ENCODE results near the gene EML5. TPM values are rescaled to one million over a fixed set of nuclear protein-coding genes. Genes with fewer than 3 reads are reported as not detected.
"Not testable (repeated sequence)": the region's sequence is repeated elsewhere in the genome, so short reads cannot be mapped to it uniquely, and the experiment has no call there.

Gene EML5
- total RNA-seq, 4 donors from 2014 or later: 0.42 to 3.3 (median 1.2) TPM

GRCh38 chr14:88821378-88821777 lies 28.6 kb upstream of the EML5 start:
- 83% methylated on average over 2 of the region's 2 CpGs for WGBS
- Histone ChIP-seq H3K9me3 (no peaks in the 10 kb centered on the region), H3K36me3 (no peaks in the 10 kb centered on the region), H3K27me3 (no peaks in the 10 kb centered on the region), H3K4me1 (peaks cover 15% of the 10 kb centered on the region), H3K27ac (no peak overlapping the region), H3K4me3 (no peak overlapping the region)
- no peak for DNase-seq (ENCODE audit: low spot score in 2 of 2)
- TF ChIP-seq EP300 (IDR thresholded peaks at IDR 0.05) (no peak), POLR2A (IDR thresholded peaks at IDR 0.05) (no peak), POLR2AphosphoS5 (IDR thresholded peaks at IDR 0.05) (no peak), CTCF (IDR thresholded peaks at IDR 0.05) (no peak)

- H3K36me3 ChIP-seq; H3K27ac ChIP-seq; H3K9me3 ChIP-seq; H3K27me3 ChIP-seq; H3K4me1 ChIP-seq; DNase-seq (ENCODE audit: low spot score in 2 of 2); H3K4me3 ChIP-seq: not testable (repeated sequence)
- 51% methylated on average over 3 of the region's 3 CpGs for WGBS
Observed at GRCh38 chr14:88819674-88820073, 26.9 kb upstream of the EML5 start.

GRCh38 chr14:88818018-88818417 lies 25.3 kb upstream of the EML5 start:
- no peak for DNase-seq (ENCODE audit: low spot score in 2 of 2)
- Histone ChIP-seq H3K36me3 (no peaks in the 10 kb centered on the region), H3K9me3 (no peaks in the 10 kb centered on the region), H3K27me3 (no peaks in the 10 kb centered on the region), H3K4me1 (no peaks in the 10 kb centered on the region), H3K4me3 (no peak overlapping the region), H3K27ac (no peak overlapping the region)
- no peak for TF ChIP-seq CTCF (IDR thresholded peaks at IDR 0.05)
- no peak for TF ChIP-seq POLR2AphosphoS5 (IDR thresholded peaks at IDR 0.05)
- no peak for TF ChIP-seq EP300 (IDR thresholded peaks at IDR 0.05)
- no peak for TF ChIP-seq POLR2A (IDR thresholded peaks at IDR 0.05)
- WGBS: 85% methylated on average over 1 of the region's 1 CpG

- H3K27me3 ChIP-seq: no peaks in the 10 kb centered on the region
- H3K36me3 ChIP-seq: no peaks in the 10 kb centered on the region
- no peaks in the 10 kb centered on the region for H3K4me1 ChIP-seq
- no peak for DNase-seq (ENCODE audit: low spot score in 2 of 2)
- TF ChIP-seq POLR2AphosphoS5 (IDR thresholded peaks at IDR 0.05) (no peak), POLR2A (IDR thresholded peaks at IDR 0.05) (no peak), CTCF (IDR thresholded peaks at IDR 0.05) (no peak), EP300 (IDR thresholded peaks at IDR 0.05) (no peak)
- H3K4me3 ChIP-seq: no peak overlapping the region
- no peaks in the 10 kb centered on the region for H3K9me3 ChIP-seq
- WGBS: 92% methylated on average over 4 of the region's 4 CpGs
- H3K27ac ChIP-seq: no peak overlapping the region
Observed at GRCh38 chr14:88815980-88816379, 23.2 kb upstream of the EML5 start.

- no peak for DNase-seq (ENCODE audit: low spot score in 2 of 2)
- Histone ChIP-seq H3K9me3 (peaks cover 14% of the 10 kb centered on the region), H3K36me3 (no peaks in the 10 kb centered on the region), H3K27ac (no peak overlapping the region), H3K27me3 (no peaks in the 10 kb centered on the region), H3K4me3 (no peak overlapping the region), H3K4me1 (no peaks in the 10 kb centered on the region)
- TF ChIP-seq EP300 (IDR thresholded peaks at IDR 0.05) (no peak), POLR2AphosphoS5 (IDR thresholded peaks at IDR 0.05) (no peak), CTCF (IDR thresholded peaks at IDR 0.05) (no peak), POLR2A (IDR thresholded peaks at IDR 0.05) (no peak)
Observed at GRCh38 chr14:88808359-88808758, 15.6 kb upstream of the EML5 start.

- 17% methylated on average over 1 of the region's 1 CpG for WGBS
- Histone ChIP-seq H3K4me1 (no peaks in the 10 kb centered on the region), H3K27me3 (peaks cover 4% of the 10 kb centered on the region), H3K4me3 (no peak overlapping the region), H3K9me3 (peaks cover 10% of the 10 kb centered on the region), H3K36me3 (no peaks in the 10 kb centered on the region), H3K27ac (no peak overlapping the region)
- TF ChIP-seq POLR2AphosphoS5 (IDR thresholded peaks at IDR 0.05) (no peak), EP300 (IDR thresholded peaks at IDR 0.05) (no peak), CTCF (IDR thresholded peaks at IDR 0.05) (no peak), POLR2A (IDR thresholded peaks at IDR 0.05) (no peak)
- DNase-seq (ENCODE audit: low spot score in 2 of 2): no peak
Observed at GRCh38 chr14:88804477-88804876, 11.7 kb upstream of the EML5 start.
